Measurements from ENCODE around the gene ATAD3B. TPM values are rescaled to one million over a fixed set of nuclear protein-coding genes. Genes with fewer than 3 reads are reported as not detected.

ATAD3B gene
- total RNA-seq, 1 experiment from 2014 or later = 13.9 TPM

DNA sequence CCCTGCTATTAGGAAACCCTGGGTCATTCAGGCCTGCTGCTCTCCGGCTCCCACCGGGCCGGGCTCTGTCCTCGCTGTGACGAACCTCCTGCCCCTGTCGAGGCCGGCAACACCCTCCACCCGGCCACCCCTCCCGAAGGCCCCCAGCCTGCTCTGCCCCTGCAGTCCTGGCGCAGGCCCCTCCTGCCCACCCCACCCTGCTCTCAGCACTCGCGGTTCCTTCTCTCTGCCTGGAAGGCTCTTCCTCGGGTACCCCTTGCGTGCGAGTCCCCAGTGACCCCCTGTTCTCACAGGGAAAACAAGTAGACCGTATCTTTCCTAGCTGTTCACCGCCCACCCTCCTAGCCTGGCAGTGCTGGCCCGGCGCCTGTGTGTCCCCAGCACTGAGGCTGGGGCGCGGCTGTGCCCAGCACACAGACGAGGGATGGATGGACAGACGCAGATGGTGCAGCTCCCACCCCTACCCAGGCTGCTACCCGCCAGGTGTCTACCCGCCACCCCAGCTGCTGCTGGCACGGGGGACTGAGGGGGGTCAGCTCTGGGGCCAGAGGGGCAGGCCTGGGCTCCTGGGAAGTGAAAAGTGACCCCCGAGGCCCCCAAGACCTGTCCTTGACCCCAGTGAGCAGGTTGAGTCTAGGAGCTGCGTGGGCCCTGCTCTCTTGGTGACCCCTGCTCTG is 39.2 kb upstream of the ATAD3B start:
- no peaks in the 10 kb centered on the region for H3K36me3 ChIP-seq (ENCODE audit: insufficient read depth, low read length)
- H3K27ac ChIP-seq (ENCODE audit: low read length) = no peak overlapping the region
- H3K9me2 ChIP-seq (replicated peaks; ENCODE audit: insufficient read depth, low read length) = no peaks in the 10 kb centered on the region
- no peaks in the 10 kb centered on the region for H3K27me3 ChIP-seq (ENCODE audit: low read length)
- H4K20me1 ChIP-seq (ENCODE audit: insufficient read depth, low read depth, low read length) = no peaks in the 10 kb centered on the region
- no peaks in the 10 kb centered on the region for H3K4me1 ChIP-seq (ENCODE audit: low read length)
- H2AFZ ChIP-seq (ENCODE audit: low read length) = no peak overlapping the region
- DNase-seq = no peak
- H3K79me2 ChIP-seq (ENCODE audit: low read length) = no peaks in the 10 kb centered on the region
- H3K9ac ChIP-seq (ENCODE audit: low read length) = no peak overlapping the region
- no peak overlapping the region for H3K4me3 ChIP-seq (ENCODE audit: low read length)
- no peak overlapping the region for H3K4me2 ChIP-seq (ENCODE audit: low read depth, low read length, poor library complexity, severe bottlenecking)
- H3K9me3 ChIP-seq (ENCODE audit: low read length) = no peaks in the 10 kb centered on the region

- Histone ChIP-seq H3K27ac (ENCODE audit: low read length) (no peak overlapping the region), H3K4me3 (ENCODE audit: low read length) (no peak overlapping the region), H3K9me2 (replicated peaks; ENCODE audit: insufficient read depth, low read length) (no peaks in the 10 kb centered on the region), H3K9ac (ENCODE audit: low read length) (no peak overlapping the region), H3K27me3 (ENCODE audit: low read length) (no peaks in the 10 kb centered on the region), H3K36me3 (ENCODE audit: insufficient read depth, low read length) (no peaks in the 10 kb centered on the region), H3K4me2 (ENCODE audit: low read depth, low read length, poor library complexity, severe bottlenecking) (no peak overlapping the region), H3K9me3 (ENCODE audit: low read length) (no peaks in the 10 kb centered on the region), H2AFZ (ENCODE audit: low read length) (no peak overlapping the region), H4K20me1 (ENCODE audit: insufficient read depth, low read depth, low read length) (no peaks in the 10 kb centered on the region), H3K79me2 (ENCODE audit: low read length) (no peaks in the 10 kb centered on the region), H3K4me1 (ENCODE audit: low read length) (peaks cover 2% of the 10 kb centered on the region; the same call in 1 of the 2 replicates)
- DNase-seq = no peak
Observed at GRCh38 chr1:1432951-1433803, 38.4 kb upstream of the ATAD3B start.

GRCh38 chr1:1433804-1434130 is 37.8 kb upstream of the ATAD3B start:
- Histone ChIP-seq H2AFZ (ENCODE audit: low read length) (no peak overlapping the region), H3K27ac (ENCODE audit: low read length) (no peak overlapping the region), H3K79me2 (ENCODE audit: low read length) (no peaks in the 10 kb centered on the region), H3K27me3 (ENCODE audit: low read length) (no peaks in the 10 kb centered on the region), H3K9me2 (replicated peaks; ENCODE audit: insufficient read depth, low read length) (no peaks in the 10 kb centered on the region), H3K4me1 (ENCODE audit: low read length) (peaks cover 5% of the 10 kb centered on the region; the same call in 1 of the 2 replicates), H4K20me1 (ENCODE audit: insufficient read depth, low read depth, low read length) (no peaks in the 10 kb centered on the region), H3K9me3 (ENCODE audit: low read length) (no peaks in the 10 kb centered on the region), H3K4me3 (ENCODE audit: low read length) (no peak overlapping the region), H3K36me3 (ENCODE audit: insufficient read depth, low read length) (no peaks in the 10 kb centered on the region), H3K9ac (ENCODE audit: low read length) (no peak overlapping the region), H3K4me2 (ENCODE audit: low read depth, low read length, poor library complexity, severe bottlenecking) (no peak overlapping the region)
- DNase-seq = no peak

DNA sequence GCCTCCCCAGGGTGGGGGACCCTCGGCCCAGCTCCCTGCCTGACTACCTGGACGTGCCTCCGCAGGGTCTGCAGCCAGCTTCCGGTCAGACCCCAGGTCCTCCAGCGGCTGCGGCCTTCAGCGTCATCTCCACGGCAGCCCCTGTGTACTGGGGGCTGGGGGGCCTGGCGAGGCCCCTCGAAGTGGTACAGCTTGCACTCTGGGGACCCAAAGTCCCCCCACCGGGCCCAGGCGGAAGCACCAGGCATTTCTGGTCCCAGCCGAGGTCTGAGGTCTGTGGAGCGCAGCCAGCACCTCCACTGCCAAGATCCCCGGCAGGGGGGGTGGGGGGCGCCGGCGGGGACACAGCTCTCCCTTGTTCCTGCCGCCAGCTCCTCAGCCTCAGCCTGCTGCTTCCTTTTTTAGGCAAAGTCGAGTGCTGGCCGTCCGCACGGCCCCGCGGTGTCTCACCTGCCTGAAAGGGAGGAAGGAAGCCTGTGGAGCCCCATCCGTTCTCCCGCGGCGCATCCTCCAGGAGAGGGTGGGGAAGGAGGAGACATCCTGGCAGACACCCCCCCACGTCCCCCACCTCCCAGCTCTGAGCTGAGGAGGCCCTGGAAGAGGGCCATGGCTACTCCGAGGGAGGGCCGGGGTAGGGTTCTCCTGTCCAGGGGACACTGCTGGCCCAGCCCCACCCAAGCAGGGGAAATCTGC is 37.3 kb upstream of the ATAD3B start:
- H3K27me3 ChIP-seq (ENCODE audit: low read length) = no peaks in the 10 kb centered on the region
- H3K4me3 ChIP-seq (ENCODE audit: low read length) = no peak overlapping the region
- no peak for DNase-seq

GRCh38 chr1:1434824-1435105 is 36.8 kb upstream of the ATAD3B start:
- no peak overlapping the region for H3K9ac ChIP-seq (ENCODE audit: low read length)
- H4K20me1 ChIP-seq (ENCODE audit: insufficient read depth, low read depth, low read length) = no peaks in the 10 kb centered on the region
- no peak for DNase-seq
- H3K27me3 ChIP-seq (ENCODE audit: low read length) = no peaks in the 10 kb centered on the region
- H2AFZ ChIP-seq (ENCODE audit: low read length) = no peak overlapping the region
- H3K79me2 ChIP-seq (ENCODE audit: low read length) = no peaks in the 10 kb centered on the region
- H3K36me3 ChIP-seq (ENCODE audit: insufficient read depth, low read length) = no peaks in the 10 kb centered on the region
- no peaks in the 10 kb centered on the region for H3K9me3 ChIP-seq (ENCODE audit: low read length)
- no peak overlapping the region for H3K27ac ChIP-seq (ENCODE audit: low read length)
- no peak overlapping the region for H3K4me2 ChIP-seq (ENCODE audit: low read depth, low read length, poor library complexity, severe bottlenecking)
- peaks cover 5% of the 10 kb centered on the region; the same call in 1 of the 2 replicates for H3K4me1 ChIP-seq (ENCODE audit: low read length)
- H3K9me2 ChIP-seq (replicated peaks; ENCODE audit: insufficient read depth, low read length) = no peaks in the 10 kb centered on the region
- no peak overlapping the region for H3K4me3 ChIP-seq (ENCODE audit: low read length)

More for the DNA sequence above, 37.3 kb upstream of the ATAD3B start:
- Histone ChIP-seq H4K20me1 (ENCODE audit: insufficient read depth, low read depth, low read length) (no peaks in the 10 kb centered on the region), H3K4me1 (ENCODE audit: low read length) (peaks cover 5% of the 10 kb centered on the region; the same call in 1 of the 2 replicates), H3K79me2 (ENCODE audit: low read length) (no peaks in the 10 kb centered on the region), H2AFZ (ENCODE audit: low read length) (no peak overlapping the region), H3K4me2 (ENCODE audit: low read depth, low read length, poor library complexity, severe bottlenecking) (no peak overlapping the region), H3K27ac (ENCODE audit: low read length) (no peak overlapping the region), H3K9ac (ENCODE audit: low read length) (no peak overlapping the region), H3K9me3 (ENCODE audit: low read length) (no peaks in the 10 kb centered on the region), H3K9me2 (replicated peaks; ENCODE audit: insufficient read depth, low read length) (no peaks in the 10 kb centered on the region), H3K36me3 (ENCODE audit: insufficient read depth, low read length) (no peaks in the 10 kb centered on the region)

GRCh38 chr1:1435106-1435903 is 36.3 kb upstream of the ATAD3B start, which contains the start of gene VWA1:
Gene VWA1, plus strand, starts transcription at chr1:1435690. Its CDS starts 59 bp downstream, at chr1:1435749.
- H3K27me3 ChIP-seq (ENCODE audit: low read length) = no peaks in the 10 kb centered on the region
- no peaks in the 10 kb centered on the region for H3K9me2 ChIP-seq (replicated peaks; ENCODE audit: insufficient read depth, low read length)
- H3K4me1 ChIP-seq (ENCODE audit: low read length) = peaks cover 5% of the 10 kb centered on the region; the same call in 1 of the 2 replicates
- no peak within 1 kb of the TSS for H2AFZ ChIP-seq (ENCODE audit: low read length)
- no peak within 1 kb of the TSS for H3K4me2 ChIP-seq (ENCODE audit: low read depth, low read length, poor library complexity, severe bottlenecking)
- no peak within 1 kb of the TSS for H3K9ac ChIP-seq (ENCODE audit: low read length)
- no peaks in the 10 kb centered on the region for H3K36me3 ChIP-seq (ENCODE audit: insufficient read depth, low read length)
- DNase-seq = no peak
- H3K4me3 ChIP-seq (ENCODE audit: low read length) = no peak within 1 kb of the TSS
- no peak within 1 kb of the TSS for H3K27ac ChIP-seq (ENCODE audit: low read length)
- H3K9me3 ChIP-seq (ENCODE audit: low read length) = no peaks in the 10 kb centered on the region
- no peaks in the 10 kb centered on the region for H4K20me1 ChIP-seq (ENCODE audit: insufficient read depth, low read depth, low read length)
- H3K79me2 ChIP-seq (ENCODE audit: low read length) = no peaks in the 10 kb centered on the region

DNA sequence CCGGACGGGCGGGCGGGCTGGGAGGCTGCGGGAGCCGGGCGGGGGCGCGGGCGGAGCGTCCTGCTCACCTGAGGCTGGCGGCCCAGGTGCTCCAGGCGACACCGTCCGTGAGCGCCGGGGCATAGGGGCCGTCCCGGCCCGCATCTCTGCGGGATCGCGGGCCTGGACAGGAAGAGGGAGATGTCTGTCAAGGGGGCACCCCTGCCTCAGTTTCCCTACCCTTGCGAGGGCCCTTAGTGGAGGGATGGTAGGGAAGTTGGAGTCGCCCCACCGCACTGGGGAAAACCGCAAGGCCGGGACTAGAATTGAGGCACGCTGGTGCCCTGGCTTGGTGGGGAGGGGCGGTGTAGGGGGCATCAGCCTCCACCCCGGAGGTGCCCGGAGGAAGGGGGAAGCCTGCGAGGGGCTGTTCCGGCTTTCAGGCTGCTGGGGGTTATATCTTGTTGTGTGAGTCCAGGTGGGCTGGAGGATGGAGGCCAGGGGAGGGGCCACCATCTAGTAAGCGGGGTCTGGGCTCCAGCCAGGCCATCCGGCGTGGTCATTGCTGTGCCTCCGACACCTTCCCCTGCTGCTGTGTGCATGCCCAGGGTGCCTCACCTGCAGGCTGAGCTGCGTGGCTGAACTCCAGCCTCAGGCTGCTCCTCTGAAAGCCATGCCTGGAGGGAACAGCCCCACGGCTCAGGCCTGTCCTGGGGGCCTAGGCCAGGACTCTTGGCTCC is 35.5 kb upstream of the ATAD3B start:
- no peak overlapping the region for H3K4me3 ChIP-seq (ENCODE audit: low read length)
- no peak overlapping the region for H2AFZ ChIP-seq (ENCODE audit: low read length)
- H3K79me2 ChIP-seq (ENCODE audit: low read length) = no peaks in the 10 kb centered on the region
- H3K4me2 ChIP-seq (ENCODE audit: low read depth, low read length, poor library complexity, severe bottlenecking) = no peak overlapping the region
- H3K27me3 ChIP-seq (ENCODE audit: low read length) = no peaks in the 10 kb centered on the region
- H3K9ac ChIP-seq (ENCODE audit: low read length) = no peak overlapping the region
- H3K4me1 ChIP-seq (ENCODE audit: low read length) = peaks cover 6% of the 10 kb centered on the region; the same call in 1 of the 2 replicates
- H3K9me2 ChIP-seq (replicated peaks; ENCODE audit: insufficient read depth, low read length) = no peaks in the 10 kb centered on the region
- no peaks in the 10 kb centered on the region for H3K36me3 ChIP-seq (ENCODE audit: insufficient read depth, low read length)
- no peak overlapping the region for H3K27ac ChIP-seq (ENCODE audit: low read length)
- no peaks in the 10 kb centered on the region for H4K20me1 ChIP-seq (ENCODE audit: insufficient read depth, low read depth, low read length)
- no peak for DNase-seq
- no peaks in the 10 kb centered on the region for H3K9me3 ChIP-seq (ENCODE audit: low read length)
